ENCODE data around the gene SNTG2. TPM values are rescaled to one million over a fixed set of nuclear protein-coding genes. Genes with fewer than 3 reads are reported as not detected.

Gene SNTG2
- total and polyA plus RNA-seq, 12 donors: 0.39 to 2.8 (median 1.0) TPM; not detected in 1

- intact Hi-C loops (cut with DNase I): no loop called here
- H3K36me3 ChIP-seq: no peaks in the 10 kb centered on the region
- peaks cover 0 to 7% (median 0%) of the 10 kb centered on the region in 7 donors for H3K27me3 ChIP-seq
- H3K4me1 ChIP-seq: no peaks in the 10 kb centered on the region
- no peak for DNase-seq
- no peak for ATAC-seq
- WGBS, 2 donors: 93 to 94% methylated on average over 4 of the region's 4 CpGs
- H3K9me3 ChIP-seq: no peaks in the 10 kb centered on the region
- no peak for TF ChIP-seq CTCF (IDR thresholded peaks at IDR 0.05)
- no peak overlapping the region for H3K4me3 ChIP-seq
- H3K27ac ChIP-seq: no peak overlapping the region
Measured at GRCh38 chr2:930935-931334, 19.7 kb upstream of the SNTG2 start.

- Histone ChIP-seq H3K27ac (no peak overlapping the region), H3K9me3 (no peaks in the 10 kb centered on the region), H3K4me3 (no peak overlapping the region), H3K36me3 (no peaks in the 10 kb centered on the region), H3K27me3 (peaks cover 0 to 9% (median 0%) of the 10 kb centered on the region in 7 donors), H3K4me1 (no peaks in the 10 kb centered on the region)
- ATAC-seq (no peak), DNase-seq (no peak)
- intact Hi-C loops (cut with DNase I): no loop called here
- TF ChIP-seq CTCF (IDR thresholded peaks at IDR 0.05): no peak
- WGBS, 2 donors: 72 to 75% methylated on average over 24 to 31 of the region's 31 CpGs
Measured at GRCh38 chr2:932320-933115, 18.1 kb upstream of the SNTG2 start.

- H3K27ac ChIP-seq: no peak overlapping the region
- H3K9me3 ChIP-seq: no peaks in the 10 kb centered on the region
- no peaks in the 10 kb centered on the region for H3K36me3 ChIP-seq
- no peak overlapping the region for H3K4me3 ChIP-seq
- H3K4me1 ChIP-seq: no peaks in the 10 kb centered on the region
- H3K27me3 ChIP-seq: peaks cover 0 to 12% (median 0%) of the 10 kb centered on the region in 7 donors
- 64 to 66% methylated on average over 17 of the region's 17 CpGs for WGBS, 2 donors
- DNase-seq: no peak
- intact Hi-C loops (cut with DNase I): no loop called here
- TF ChIP-seq CTCF (IDR thresholded peaks at IDR 0.05): no peak
- peak in 1 of 8 donors; percentile 28 for ATAC-seq
Measured at GRCh38 chr2:933734-934295, 16.8 kb upstream of the SNTG2 start.

GRCh38 chr2:937530-937929, 13.1 kb upstream of the SNTG2 start:
- H3K36me3 ChIP-seq: no peaks in the 10 kb centered on the region
- H3K4me3 ChIP-seq: no peak overlapping the region
- intact Hi-C loops (cut with DNase I): no loop called here
- no peaks in the 10 kb centered on the region for H3K4me1 ChIP-seq
- H3K27me3 ChIP-seq: peaks cover 0 to 12% (median 5%) of the 10 kb centered on the region in 7 donors
- TF ChIP-seq CTCF (IDR thresholded peaks at IDR 0.05): no peak
- 55 to 61% methylated on average over 15 of the region's 15 CpGs for WGBS, 2 donors
- ATAC-seq (peak in 1 of 8 donors; percentile 45), DNase-seq (no peak)
- no peaks in the 10 kb centered on the region for H3K9me3 ChIP-seq
- no peak overlapping the region for H3K27ac ChIP-seq
